Measurements from ENCODE around the gene PDSS2. TPM values are rescaled to one million over a fixed set of nuclear protein-coding genes. Genes with fewer than 3 reads are reported as not detected.
A peak's percentile ranks its signal among the peaks of the same experiment; 100 is the strongest.
"Not testable (repeated sequence)": the region's sequence is repeated elsewhere in the genome, so short reads cannot be mapped to it uniquely, and the experiment has no call there.

The PDSS2 gene
- total and polyA plus RNA-seq, 2 donors = 11.1 to 22.6 TPM

GRCh38 chr6:107488875-107489635 is 29.7 kb upstream of the PDSS2 start:
- WGBS = under 1% methylated on average over 51 of the region's 51 CpGs
- H3K36me3 ChIP-seq (ENCODE audit: insufficient read depth) = no peaks in the 10 kb centered on the region
- no peaks in the 10 kb centered on the region for H3K4me1 ChIP-seq (ENCODE audit: insufficient read depth)
- peak overlapping the region; percentile 11 for H3K27ac ChIP-seq (ENCODE audit: low read depth)
- no peak for DNase-seq (ENCODE audit: extremely low spot score)
- peak overlapping the region; percentile 85 for H3K4me3 ChIP-seq (ENCODE audit: low read depth, low read length)

GRCh38 chr6:107488174-107488874 is 29.0 kb upstream of the PDSS2 start:
- no peaks in the 10 kb centered on the region for H3K36me3 ChIP-seq (ENCODE audit: insufficient read depth)
- no peaks in the 10 kb centered on the region for H3K4me1 ChIP-seq (ENCODE audit: insufficient read depth)
- H3K4me3 ChIP-seq (ENCODE audit: low read depth, low read length) = peak overlapping the region; percentile 85
- DNase-seq (ENCODE audit: extremely low spot score) = no peak
- no peak overlapping the region for H3K27ac ChIP-seq (ENCODE audit: low read depth)
- 20% methylated on average over 27 of the region's 27 CpGs for WGBS

GRCh38 chr6:107485157-107485556 is 25.8 kb upstream of the PDSS2 start:
- Histone ChIP-seq H3K27ac (ENCODE audit: low read depth) (no peak overlapping the region), H3K4me1 (ENCODE audit: insufficient read depth) (no peaks in the 10 kb centered on the region), H3K4me3 (ENCODE audit: low read depth, low read length) (no peak overlapping the region), H3K36me3 (ENCODE audit: insufficient read depth) (no peaks in the 10 kb centered on the region)
- no peak for DNase-seq (ENCODE audit: extremely low spot score)
- WGBS = 81% methylated on average over 4 of the region's 4 CpGs

- 83% methylated on average over 4 of the region's 4 CpGs for WGBS
- no peaks in the 10 kb centered on the region for H3K4me1 ChIP-seq (ENCODE audit: insufficient read depth)
- no peak overlapping the region for H3K27ac ChIP-seq (ENCODE audit: low read depth)
- H3K36me3 ChIP-seq (ENCODE audit: insufficient read depth) = no peaks in the 10 kb centered on the region
- DNase-seq (ENCODE audit: extremely low spot score) = no peak
- H3K4me3 ChIP-seq (ENCODE audit: low read depth, low read length) = no peak overlapping the region
Measured at GRCh38 chr6:107479089-107479690, 19.8 kb upstream of the PDSS2 start.

- not testable (repeated sequence) for H3K36me3 ChIP-seq (ENCODE audit: insufficient read depth); H3K4me1 ChIP-seq (ENCODE audit: insufficient read depth); DNase-seq (ENCODE audit: extremely low spot score); H3K4me3 ChIP-seq (ENCODE audit: low read depth, low read length); H3K27ac ChIP-seq (ENCODE audit: low read depth)
- 81% methylated on average over 3 of the region's 3 CpGs for WGBS
Measured at GRCh38 chr6:107475826-107476225, 16.5 kb upstream of the PDSS2 start.

GRCh38 chr6:107475360-107475759 is 16.0 kb upstream of the PDSS2 start:
- not testable (repeated sequence) for DNase-seq (ENCODE audit: extremely low spot score); H3K4me3 ChIP-seq (ENCODE audit: low read depth, low read length)
- WGBS = 93% methylated on average over 3 of the region's 3 CpGs

GRCh38 chr6:107473660-107474059 is 14.3 kb upstream of the PDSS2 start:
- no peak for DNase-seq (ENCODE audit: extremely low spot score)
- WGBS = 38% methylated on average over 5 of the region's 5 CpGs
- Histone ChIP-seq H3K36me3 (ENCODE audit: insufficient read depth) (no peaks in the 10 kb centered on the region), H3K27ac (ENCODE audit: low read depth) (no peak overlapping the region), H3K4me1 (ENCODE audit: insufficient read depth) (no peaks in the 10 kb centered on the region), H3K4me3 (ENCODE audit: low read depth, low read length) (no peak overlapping the region)

More at GRCh38 chr6:107475360-107475759, 16.0 kb upstream of the PDSS2 start:
- not testable (repeated sequence) for H3K36me3 ChIP-seq (ENCODE audit: insufficient read depth); H3K27ac ChIP-seq (ENCODE audit: low read depth); H3K4me1 ChIP-seq (ENCODE audit: insufficient read depth)

- Histone ChIP-seq H3K4me3 (ENCODE audit: low read depth, low read length) (no peak overlapping the region), H3K27ac (ENCODE audit: low read depth) (no peak overlapping the region), H3K4me1 (ENCODE audit: insufficient read depth) (no peaks in the 10 kb centered on the region), H3K36me3 (ENCODE audit: insufficient read depth) (no peaks in the 10 kb centered on the region)
- DNase-seq (ENCODE audit: extremely low spot score) = no peak
- 66% methylated on average over 1 of the region's 1 CpG for WGBS
Measured at GRCh38 chr6:107470364-107470763, 11.0 kb upstream of the PDSS2 start.

- Histone ChIP-seq H3K4me1 (ENCODE audit: insufficient read depth) (no peaks in the 10 kb centered on the region), H3K4me3 (ENCODE audit: low read depth, low read length) (no peak overlapping the region), H3K27ac (ENCODE audit: low read depth) (no peak overlapping the region), H3K36me3 (ENCODE audit: insufficient read depth) (no peaks in the 10 kb centered on the region)
- 84% methylated on average over 1 of the region's 1 CpG for WGBS
- DNase-seq (ENCODE audit: extremely low spot score) = no peak
Measured at GRCh38 chr6:107466062-107466461, 6.7 kb upstream of the PDSS2 start.

GRCh38 chr6:107460083-107460631 is 793 bp upstream of the PDSS2 start:
- Histone ChIP-seq H3K36me3 (ENCODE audit: insufficient read depth) (no peaks in the 10 kb centered on the region), H3K4me1 (ENCODE audit: insufficient read depth) (no peaks in the 10 kb centered on the region), H3K4me3 (ENCODE audit: low read depth, low read length) (peak overlapping the region; percentile 87), H3K27ac (ENCODE audit: low read depth) (peak overlapping the region; percentile 94)
- no peak for DNase-seq (ENCODE audit: extremely low spot score)
- WGBS = 31% methylated on average over 22 of the region's 22 CpGs

GRCh38 chr6:107458672-107459282 is 587 bp downstream of the PDSS2 start:
- WGBS = under 1% methylated on average over 29 of the region's 29 CpGs

GRCh38 chr6:107448776-107449175 is 10.6 kb downstream of the PDSS2 start:
- Histone ChIP-seq H3K4me3 (ENCODE audit: low read depth, low read length) (no peak overlapping the region), H3K27ac (ENCODE audit: low read depth) (no peak overlapping the region), H3K4me1 (ENCODE audit: insufficient read depth) (no peaks in the 10 kb centered on the region), H3K36me3 (ENCODE audit: insufficient read depth) (no peaks in the 10 kb centered on the region)
- 62% methylated on average over 1 of the region's 1 CpG for WGBS
- no peak for DNase-seq (ENCODE audit: extremely low spot score)

More at GRCh38 chr6:107458672-107459282, 587 bp downstream of the PDSS2 start:
- DNase-seq (ENCODE audit: extremely low spot score) = no peak
- Histone ChIP-seq H3K4me1 (ENCODE audit: insufficient read depth) (no peaks in the 10 kb centered on the region), H3K27ac (ENCODE audit: low read depth) (no peak overlapping the region), H3K36me3 (ENCODE audit: insufficient read depth) (no peaks in the 10 kb centered on the region), H3K4me3 (ENCODE audit: low read depth, low read length) (peak overlapping the region; percentile 87)

- Histone ChIP-seq H3K27ac (ENCODE audit: low read depth) (no peak overlapping the region), H3K36me3 (ENCODE audit: insufficient read depth) (no peaks in the 10 kb centered on the region), H3K4me1 (ENCODE audit: insufficient read depth) (no peaks in the 10 kb centered on the region), H3K4me3 (ENCODE audit: low read depth, low read length) (no peak overlapping the region)
- over 99% methylated on average over 2 of the region's 2 CpGs for WGBS
- no peak for DNase-seq (ENCODE audit: extremely low spot score)
Measured at GRCh38 chr6:107447663-107448216, 11.6 kb downstream of the PDSS2 start.
